C4-2B (cell line): ENCODE results near the gene TPSD1.
"Not testable (repeated sequence)": the region's sequence is repeated elsewhere in the genome, so short reads cannot be mapped to it uniquely, and the experiment has no call there.

Experiments
- ZFX ChIP-seq: fragments of 450-650 bp; IDR thresholded peaks from 2 replicates; pipeline ENCODE4 v1.6.1; 2017
- TF ChIP-seq, protein P1 (sequence below): fragments of 450-650 bp; conservative IDR thresholded peaks from 2 replicates; pipeline ENCODE4 v1.5.1; 2017; ENCODE audit warnings: mild to moderate bottlenecking

DNA sequence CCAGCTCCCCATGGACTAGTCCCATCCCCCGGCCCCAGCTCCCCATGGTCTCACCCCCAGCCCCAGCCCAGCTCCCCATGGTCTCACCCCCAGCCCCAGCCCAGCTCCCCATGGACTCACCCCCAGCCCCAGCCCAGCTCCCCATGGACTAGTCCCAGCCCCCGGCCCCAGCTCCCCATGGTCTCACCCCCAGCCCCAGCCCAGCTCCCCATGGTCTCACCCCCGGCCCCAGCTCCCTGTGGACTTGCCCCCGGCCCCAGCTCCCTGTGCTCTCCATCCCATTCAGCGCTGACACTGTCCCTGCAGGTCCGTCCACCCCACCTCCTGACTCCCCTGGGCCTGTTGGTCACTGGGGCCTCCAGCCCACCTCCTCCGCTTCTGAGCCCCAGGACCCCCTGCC lies 24.6 kb upstream of the TPSD1 start:
- TF ChIP-seq, protein P1, sequence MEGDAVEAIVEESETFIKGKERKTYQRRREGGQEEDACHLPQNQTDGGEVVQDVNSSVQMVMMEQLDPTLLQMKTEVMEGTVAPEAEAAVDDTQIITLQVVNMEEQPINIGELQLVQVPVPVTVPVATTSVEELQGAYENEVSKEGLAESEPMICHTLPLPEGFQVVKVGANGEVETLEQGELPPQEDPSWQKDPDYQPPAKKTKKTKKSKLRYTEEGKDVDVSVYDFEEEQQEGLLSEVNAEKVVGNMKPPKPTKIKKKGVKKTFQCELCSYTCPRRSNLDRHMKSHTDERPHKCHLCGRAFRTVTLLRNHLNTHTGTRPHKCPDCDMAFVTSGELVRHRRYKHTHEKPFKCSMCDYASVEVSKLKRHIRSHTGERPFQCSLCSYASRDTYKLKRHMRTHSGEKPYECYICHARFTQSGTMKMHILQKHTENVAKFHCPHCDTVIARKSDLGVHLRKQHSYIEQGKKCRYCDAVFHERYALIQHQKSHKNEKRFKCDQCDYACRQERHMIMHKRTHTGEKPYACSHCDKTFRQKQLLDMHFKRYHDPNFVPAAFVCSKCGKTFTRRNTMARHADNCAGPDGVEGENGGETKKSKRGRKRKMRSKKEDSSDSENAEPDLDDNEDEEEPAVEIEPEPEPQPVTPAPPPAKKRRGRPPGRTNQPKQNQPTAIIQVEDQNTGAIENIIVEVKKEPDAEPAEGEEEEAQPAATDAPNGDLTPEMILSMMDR: not testable (repeated sequence)
- TF ChIP-seq ZFX: not testable (repeated sequence)
